HL-60/S4 (cell line): Measurements from ENCODE around the gene LRRC9.
"Not testable (repeated sequence)": the region's sequence is repeated elsewhere in the genome, so short reads cannot be mapped to it uniquely, and the experiment has no call there.

Source experiments
- in situ Hi-C: fragments of 300-500 bp; cut with MboI; formaldehyde crosslinking; loops from 2 replicates; pipeline ENCODE4 v1.14.3; 2022; ENCODE audit warnings: low sequenced_read_pairs

LRRC9 gene

DNA sequence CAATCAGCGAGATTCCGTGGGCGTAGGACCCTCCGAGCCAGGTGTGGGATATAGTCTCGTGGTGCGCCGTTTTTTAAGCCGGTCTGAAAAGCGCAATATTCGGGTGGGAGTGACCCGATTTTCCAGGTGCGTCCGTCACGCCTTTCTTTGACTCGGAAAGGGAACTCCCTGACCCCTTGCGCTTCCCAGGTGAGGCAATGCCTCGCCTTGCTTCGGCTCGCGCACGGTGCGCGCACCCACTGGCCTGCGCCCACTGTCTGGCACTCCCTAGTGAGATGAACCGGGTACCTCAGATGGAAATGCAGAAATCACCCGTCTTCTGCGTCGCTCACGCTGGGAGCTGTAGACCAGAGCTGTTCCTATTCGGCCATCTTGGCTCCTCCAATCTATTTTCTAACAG, 32.2 kb downstream of the LRRC9 start:
- in situ Hi-C loops: not testable (repeated sequence)

DNA sequence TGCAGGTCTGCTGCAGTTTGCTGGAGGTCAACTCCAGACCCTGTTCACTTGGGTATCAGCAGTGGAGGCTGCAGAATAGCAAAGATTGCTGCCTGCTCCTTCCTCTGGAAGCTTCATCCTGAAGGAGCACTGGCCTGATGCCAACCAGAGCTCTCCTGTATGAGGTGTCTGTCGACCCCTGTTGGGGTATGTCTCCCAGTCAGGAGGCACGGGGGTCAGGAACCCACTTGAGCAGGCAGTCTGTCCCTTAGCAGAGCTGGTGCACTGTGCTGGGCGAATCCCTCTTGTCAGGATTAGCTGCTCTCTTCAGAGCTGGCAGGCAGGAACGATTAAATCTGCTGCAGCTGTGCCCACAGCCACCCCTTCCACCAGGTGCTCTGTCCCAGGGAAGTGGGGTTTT, 37.9 kb downstream of the LRRC9 start:
- in situ Hi-C loops: not testable (repeated sequence)

DNA sequence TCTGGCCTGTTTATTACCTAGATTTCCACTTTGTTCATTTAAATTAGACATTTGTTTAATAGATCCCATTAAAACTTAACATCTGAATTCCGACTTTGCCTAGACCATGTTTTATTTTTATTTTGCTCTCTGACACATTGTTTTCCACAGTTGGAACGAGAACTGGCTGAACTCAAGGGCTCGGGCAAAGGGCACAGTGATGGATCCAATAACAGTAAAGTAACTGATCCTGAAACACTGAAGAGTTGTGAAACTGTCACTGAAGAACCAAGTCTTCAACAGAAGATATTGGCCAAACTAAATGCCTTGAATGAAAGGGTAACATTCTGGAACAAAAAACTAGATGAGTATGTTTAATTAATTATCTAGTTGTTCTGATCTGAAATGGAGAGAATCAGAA, 39.7 kb downstream of the LRRC9 start:
- in situ Hi-C loops: loop anchor here (10.0 kb wide), 1 partner anchor 225 kb away; no protein-coding TSS in a partner anchor

DNA sequence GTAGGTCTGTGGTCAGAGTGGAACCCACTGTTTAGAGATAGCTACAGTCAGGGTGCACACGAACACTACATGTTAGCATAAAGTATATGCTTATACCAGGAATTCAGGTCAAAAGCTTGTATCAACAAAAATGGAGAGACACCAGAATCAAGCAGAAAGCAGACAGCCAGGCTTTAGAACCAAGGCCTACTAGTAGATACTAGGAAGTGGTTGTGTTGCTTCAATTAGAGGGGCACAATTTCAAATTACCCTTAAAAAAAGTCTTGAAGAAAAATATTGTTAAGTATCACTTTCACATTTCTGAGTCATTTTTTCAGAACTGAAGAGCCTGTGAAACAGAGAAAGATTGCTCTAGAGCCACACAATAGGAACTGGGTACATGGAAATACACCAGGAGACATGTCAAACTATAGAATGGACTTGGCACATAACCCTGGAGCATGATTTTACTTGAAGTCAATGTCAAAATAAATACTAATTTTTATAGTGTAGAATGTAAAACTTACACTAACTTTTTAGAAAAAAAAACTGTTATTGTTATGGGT, 41.6 kb downstream of the LRRC9 start:
- in situ Hi-C loops: loop anchor here (10.0 kb wide), 1 partner anchor 223 kb away; no protein-coding TSS in a partner anchor

DNA sequence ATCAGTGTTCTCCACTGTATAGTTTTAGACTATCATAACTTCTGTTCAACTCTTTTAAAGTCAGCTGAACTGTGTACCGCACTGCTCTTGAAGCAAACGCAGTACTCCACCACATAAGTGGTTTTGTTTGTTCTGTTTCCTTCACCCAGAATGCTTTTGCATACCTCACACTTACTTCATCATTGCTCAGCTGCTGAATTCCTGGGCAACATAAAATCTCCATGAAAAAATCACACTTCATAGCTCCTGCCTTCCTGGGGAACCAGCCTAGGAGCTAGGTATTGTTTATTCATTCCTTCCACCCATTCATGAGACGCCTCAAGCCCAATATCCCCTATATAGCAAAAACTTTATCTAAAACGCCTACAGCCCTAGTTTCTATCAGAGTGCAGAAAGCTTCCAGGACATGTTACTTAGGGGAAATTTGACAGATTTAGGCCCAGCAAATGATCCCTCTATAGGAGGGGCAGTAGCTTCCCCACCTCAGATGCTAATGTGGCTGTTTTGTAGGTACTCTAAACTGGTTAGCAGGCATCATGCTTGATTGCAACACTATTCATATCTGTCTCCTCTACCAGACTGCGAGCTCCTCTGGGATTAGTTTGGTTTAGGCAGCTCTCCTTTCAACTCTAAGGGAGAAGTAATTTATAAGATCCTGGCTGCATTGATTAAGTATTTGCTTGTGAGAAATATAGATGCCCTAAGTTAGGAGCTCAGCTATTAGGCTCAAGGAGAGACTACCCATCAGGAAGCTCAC, 44.5 kb downstream of the LRRC9 start:
- in situ Hi-C loops: loop anchor here (10.0 kb wide), 1 partner anchor 220 kb away; no protein-coding TSS in a partner anchor

DNA sequence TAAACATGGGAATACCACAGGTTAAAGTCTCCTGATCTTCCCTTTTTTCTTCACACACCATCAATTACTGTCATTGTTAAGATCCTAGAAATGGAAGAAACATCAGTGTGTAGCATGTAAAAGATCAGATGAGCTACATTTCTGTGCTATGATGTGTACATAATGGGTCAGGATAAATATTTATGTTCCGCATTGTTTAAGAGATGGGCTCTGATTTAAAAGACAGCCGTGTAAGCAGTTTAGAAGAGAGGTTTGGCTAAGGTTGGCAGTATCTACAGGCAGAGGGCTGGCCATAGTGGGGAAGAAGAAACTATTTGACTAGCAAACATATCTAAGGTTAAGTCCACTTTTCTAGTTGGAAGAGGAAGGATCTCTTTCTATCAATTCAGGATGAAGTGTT, 49.4 kb downstream of the LRRC9 start:
- in situ Hi-C loops: loop anchor here (10.0 kb wide), 1 partner anchor 215 kb away; no protein-coding TSS in a partner anchor

DNA sequence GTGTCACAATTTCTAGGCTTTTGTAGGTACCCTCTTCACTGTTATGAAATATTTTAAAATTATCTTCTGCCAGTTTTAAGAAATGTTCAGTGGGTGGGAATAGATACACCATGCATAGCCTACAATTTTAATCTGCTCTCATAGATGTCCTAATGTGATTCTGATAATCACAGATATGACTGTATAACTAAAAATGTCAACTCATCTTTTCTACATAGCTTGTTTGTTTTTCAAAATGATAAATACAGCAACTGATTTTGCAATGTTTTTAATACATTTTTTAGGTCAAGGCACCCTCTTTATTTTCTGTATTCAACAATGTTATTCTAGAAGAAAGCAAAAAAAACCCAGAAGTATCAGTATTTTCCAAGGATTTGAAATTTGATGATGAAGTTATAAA, 61.6 kb downstream of the LRRC9 start:
- in situ Hi-C loops: no loop called here

DNA sequence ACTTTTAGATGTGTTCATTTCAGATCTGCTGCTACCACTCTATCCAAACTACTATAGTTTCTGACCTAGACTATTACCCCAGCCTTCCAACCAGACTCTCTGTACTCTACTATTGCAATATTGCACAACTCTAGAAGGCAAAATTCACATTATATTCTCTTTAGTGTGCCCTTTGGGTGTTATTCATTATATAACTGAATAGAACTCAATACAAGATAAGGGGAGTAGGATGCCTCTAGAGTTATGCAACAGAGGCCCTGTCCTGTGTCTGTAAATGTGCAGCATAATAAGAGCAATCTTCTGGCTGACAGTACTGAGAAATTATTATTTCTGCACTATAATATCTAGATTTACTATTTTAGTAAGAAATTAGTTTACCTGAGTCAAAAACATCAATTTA, 63.1 kb downstream of the LRRC9 start:
- in situ Hi-C loops: no loop called here

DNA sequence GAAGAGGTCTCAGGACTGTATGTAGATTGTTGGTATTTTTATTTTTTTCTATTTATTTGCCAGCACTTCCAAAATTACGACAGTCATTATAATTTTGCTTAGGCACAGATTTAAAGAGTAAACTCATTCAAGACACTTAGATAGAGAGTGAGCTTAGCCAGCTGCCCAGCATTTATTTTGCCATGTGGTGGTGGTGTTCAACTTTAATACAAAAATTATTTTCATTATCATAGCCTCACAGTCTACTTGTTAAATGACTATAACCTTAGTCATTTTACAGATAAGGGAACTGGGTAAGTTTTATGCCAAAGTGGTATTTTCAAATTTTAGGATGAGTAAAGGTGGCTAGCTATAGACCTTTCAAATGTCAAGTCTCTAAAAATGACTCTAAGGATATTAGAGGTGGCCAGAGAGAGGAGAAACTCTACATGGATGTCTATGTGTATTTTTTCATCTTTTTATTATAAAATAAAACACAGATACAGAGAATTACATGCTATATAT, 66.7 kb downstream of the LRRC9 start:
- in situ Hi-C loops: no loop called here

DNA sequence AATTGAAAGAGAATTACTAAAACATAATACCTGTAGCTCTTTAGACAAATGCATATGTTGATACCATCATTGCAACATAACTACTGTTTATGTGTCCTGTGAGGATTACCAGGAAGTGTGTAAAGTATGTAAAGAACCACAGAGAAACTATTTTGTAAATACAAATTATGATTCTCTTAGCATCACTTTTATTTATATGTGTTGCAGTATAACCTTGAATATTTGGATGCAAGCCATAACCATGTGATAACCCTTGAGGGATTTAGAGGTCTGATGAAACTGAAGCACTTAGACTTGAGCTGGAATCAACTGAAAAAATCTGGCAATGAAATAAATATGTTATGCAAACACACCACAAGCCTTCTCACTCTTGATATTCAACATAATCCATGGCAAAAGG, 77.5 kb downstream of the LRRC9 start:
- in situ Hi-C loops: no loop called here

DNA sequence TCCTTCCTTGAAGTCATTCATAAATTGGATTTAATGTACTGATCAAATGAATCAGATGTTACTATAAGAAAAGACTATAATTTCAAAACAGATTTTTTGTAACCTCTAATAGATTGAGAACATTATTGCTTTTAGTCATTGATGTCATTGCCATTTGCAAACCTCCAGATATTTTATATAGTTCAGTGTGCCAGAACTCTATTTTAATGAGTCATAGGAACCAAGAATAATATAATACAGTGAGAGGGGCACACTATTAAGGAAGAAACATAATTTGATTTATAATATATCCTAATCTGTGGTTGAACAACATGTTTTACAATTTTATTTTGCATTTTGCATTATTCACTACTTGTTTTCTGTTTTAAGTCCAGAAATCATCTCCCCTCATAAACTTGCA, 78.0 kb downstream of the LRRC9 start:
- in situ Hi-C loops: no loop called here

DNA sequence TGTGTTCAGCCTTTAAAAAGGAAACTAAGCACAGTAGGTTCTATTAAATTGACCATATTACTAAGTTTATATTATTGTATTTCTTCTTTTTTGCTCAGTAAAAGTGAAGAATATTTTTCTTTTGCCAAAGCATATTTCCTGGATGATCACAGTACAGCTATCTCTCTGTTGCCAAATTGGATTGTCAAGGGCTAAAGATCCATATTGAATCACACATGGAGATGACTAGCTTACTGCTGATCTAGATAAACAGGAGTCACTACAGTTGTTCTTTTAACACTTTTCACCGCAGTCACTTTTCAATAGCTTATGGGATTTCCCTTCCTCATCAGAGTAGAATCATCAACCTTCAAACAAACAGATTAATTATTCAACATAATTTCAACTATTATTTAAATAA, 78.6 kb downstream of the LRRC9 start:
- in situ Hi-C loops: no loop called here

DNA sequence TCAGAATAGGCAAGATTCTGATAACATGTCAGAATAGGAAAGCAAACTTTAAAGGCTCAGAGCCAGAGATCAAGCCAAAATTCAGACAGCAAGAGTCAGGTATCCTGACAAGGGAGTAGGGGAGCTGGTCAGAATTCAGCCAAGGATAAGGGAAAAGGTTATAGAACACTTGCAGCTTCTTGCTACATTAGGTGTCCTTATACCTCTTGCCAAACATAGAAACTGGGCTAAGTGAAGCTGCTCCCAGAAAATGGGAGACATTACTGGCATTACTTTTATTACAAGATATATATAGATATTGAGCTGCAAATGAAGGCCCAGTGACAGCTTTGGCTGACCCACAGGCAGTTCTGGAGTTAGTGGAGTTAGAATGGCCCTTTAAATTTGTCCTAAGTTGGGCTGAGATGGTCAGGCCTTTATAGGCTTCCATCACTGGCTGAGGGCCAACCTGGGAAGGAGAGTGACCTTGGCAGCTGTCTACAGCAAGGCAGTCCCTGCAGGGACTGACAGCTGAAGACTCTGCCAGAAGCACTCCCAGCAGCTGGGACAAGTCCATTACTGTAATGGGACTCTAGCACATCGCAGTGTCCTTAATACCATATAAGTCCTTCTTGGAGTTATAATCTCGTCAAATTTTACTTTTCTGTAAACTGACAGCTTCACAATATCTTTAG, 83.0 kb downstream of the LRRC9 start:
- in situ Hi-C loops: no loop called here

DNA sequence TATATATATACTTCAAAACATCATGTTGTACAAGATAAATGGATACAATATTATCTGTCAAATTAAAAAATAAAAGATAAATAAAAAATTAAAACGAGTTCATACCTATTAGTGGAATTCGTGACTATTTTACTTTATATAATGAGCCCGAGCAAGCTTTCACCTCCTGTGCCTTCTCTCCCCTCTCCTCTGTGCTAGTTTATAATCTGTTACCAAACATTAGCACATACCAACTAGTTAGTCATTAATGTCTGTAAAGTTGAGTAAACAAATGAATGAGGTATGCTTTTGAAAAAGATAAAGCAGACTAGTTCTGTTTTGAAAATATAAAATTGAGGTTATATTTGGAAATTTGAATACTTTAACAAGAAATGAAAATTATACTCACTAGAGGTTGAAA, 84.0 kb downstream of the LRRC9 start:
- in situ Hi-C loops: no loop called here

DNA sequence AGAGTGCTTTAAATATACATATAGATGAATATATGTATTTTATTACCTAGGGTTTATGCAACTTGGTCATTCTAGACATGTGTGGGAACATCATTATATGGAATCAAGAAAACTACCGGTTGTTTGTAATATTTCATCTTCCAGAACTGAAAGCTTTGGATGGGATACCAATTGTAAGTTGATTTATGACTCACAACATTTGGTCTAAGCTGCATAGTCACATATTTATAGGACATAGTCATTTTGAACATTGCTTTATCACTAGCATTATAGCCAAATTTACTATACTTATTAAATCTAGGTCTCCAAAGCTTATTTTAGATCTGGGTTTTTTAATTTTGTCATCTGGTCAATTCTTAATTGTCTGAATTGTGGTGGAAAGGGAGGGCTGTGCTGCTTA, 88.1 kb downstream of the LRRC9 start:
- in situ Hi-C loops: no loop called here

DNA sequence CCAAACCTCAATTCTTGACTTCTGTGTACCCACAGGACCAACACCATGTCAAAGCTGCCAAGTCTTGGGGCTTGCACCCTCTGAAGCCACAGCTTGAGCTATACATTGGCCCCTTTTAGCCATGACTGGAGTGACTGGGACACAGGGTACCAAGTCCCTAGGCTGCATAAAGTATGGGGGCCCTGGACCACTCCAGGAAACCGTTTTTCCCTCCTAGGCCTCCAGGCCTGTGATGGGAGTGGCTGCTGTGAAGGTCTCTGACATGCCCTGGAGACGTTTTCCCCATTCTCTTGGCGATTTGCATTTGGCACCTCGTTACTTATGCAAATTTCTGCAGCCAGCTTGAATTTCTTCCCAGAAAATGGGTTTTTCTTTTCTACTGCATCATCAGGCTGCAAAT, 90.3 kb downstream of the LRRC9 start:
- in situ Hi-C loops: not testable (repeated sequence)

DNA sequence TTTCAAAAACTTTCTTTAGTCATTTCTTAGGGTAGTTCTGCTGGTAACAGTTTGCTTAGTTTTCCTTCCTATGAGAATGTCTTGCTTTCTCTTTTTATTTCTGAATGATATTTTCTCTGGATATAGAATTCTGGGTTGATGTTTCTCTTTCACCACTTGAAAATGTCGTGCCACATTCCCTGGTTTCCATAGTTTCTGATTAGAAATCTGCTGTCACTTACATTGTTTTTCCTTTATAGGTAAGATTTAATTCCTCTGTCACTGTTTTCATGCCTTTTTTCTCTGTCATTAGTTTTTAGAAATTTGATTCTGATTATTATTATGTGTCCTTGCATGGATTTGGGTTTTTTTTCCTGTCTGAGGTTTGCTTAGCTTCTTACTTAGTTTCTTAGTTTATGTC, 94.5 kb downstream of the LRRC9 start:
- in situ Hi-C loops: no loop called here

DNA sequence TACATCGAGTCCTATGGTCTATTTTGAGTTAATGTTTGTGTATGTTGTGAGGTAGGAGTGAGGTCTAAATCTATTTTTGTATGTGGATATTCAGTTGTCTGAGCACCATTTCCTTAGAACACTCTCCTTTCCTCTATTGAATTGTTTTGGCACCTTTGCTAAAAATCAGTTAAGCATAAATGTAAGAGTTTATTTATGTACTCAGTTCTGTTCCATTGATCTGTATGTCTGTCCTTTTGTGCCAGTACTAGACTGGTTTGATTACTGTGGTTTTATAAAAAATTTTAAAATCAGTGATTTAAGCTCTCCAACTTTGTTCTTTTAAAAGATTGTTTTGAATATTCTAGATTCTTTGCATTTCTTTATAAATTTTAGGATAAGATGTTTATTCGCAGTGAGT, 101.7 kb downstream of the LRRC9 start:
- in situ Hi-C loops: no loop called here

DNA sequence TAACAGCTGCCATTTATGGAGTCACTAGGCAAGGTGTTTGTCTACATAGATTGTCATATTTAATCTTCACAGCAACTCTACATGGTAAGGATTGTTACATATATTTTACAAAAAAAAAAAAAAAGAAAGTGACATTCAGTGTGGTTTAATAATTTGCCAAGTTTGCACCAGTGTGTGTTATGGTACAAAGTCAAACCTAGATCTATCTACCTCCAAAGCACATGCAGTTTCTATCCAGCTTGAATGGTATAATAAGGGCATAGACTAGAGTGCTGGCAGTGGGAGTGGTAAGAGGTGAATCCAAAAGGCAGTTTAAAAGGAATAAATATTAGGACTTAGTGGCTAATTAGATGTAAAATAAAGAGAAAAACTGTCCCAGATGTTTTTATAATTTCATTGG, 105.6 kb downstream of the LRRC9 start:
- in situ Hi-C loops: no loop called here

DNA sequence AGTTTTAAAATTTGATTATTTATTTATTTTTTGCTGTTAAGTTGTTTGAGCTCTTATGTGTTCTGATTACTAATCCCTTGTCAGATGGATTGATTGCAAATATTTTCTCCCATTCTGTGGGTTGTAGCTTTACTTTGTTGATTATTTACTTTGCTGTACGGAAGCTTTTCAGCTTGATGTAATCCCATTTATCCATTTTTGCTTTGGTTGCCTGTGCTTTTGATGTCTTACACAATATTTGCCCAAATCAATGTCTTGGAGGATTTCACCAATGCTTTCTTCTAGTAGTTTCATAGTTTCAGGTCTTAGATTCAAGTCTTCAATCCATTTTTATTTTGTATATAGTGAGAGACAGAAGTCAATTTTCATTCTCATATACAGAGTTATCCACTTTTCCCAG, 115.2 kb downstream of the LRRC9 start:
- in situ Hi-C loops: no loop called here

DNA sequence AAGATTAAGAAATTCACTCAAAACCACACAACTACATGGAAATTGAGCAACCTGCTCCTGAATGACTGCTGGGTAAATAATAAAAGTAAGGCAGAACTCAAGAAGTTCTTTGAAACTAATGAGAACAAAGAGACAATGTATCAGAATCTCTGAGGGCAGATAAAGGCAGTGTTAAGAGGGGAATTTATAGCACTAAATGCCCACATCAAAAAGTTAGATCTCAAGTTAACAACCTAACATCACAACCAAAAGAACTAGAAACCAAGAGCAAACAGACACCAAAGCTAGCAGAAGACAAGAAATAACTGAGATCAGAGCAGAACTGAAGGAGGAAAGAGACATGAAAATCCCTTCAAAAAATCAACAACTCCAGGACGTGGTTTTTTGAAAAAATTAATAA, 128.0 kb downstream of the LRRC9 start:
- in situ Hi-C loops: not testable (repeated sequence)

DNA sequence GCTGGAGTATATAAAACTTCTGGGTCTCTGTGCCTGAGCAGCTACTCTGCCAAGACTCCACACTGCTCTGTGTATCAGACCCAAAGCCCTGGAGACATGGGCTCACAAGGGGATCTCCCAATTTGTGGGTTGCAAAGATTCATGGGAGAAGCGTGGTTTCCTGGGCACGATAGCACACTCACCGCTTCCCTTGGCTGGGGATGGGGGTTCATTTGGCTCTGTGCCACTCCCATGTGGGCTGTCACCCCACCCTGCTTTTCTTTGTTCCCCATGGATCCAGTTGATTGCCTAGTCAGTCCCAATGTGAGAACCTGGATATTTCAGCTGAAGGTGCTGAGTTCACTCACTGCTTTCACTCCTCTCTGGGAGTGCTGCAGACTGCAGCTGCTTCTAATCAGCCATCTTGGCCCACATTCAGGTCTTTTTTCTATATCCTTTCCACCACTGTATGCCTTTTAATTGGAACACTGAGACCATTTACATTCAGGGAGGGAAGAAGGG, 131.8 kb downstream of the LRRC9 start:
- in situ Hi-C loops: loop anchor here (25.0 kb wide), 1 partner anchor 511 kb away; no protein-coding TSS in a partner anchor
